Gastrocnemius medialis (tissue), 4 donors: ENCODE measurements around the gene PRSS38.

Source experiments
- CTCF ChIP-seq, 5 experiments: fragments of 450-650 bp in 3 of 5; fragments of 200-600 bp in 2 of 5; sonication (generic) in 2 of 5; IDR thresholded peaks in 4 of 5; conservative IDR thresholded peaks in 1 of 5; 1 replicate in 4 of 5; 2 replicates in 1 of 5; pipeline ENCODE4 v1.5.1; 2016 to 2019; ENCODE audit warnings: antibody characterized with exemption in 5 of 5, mild to moderate bottlenecking in 3 of 5, moderate library complexity in 3 of 5
- POLR2A ChIP-seq, 2 donors: fragments of 450-650 bp; IDR thresholded peaks; one replicate each; pipeline ENCODE4 v1.6.1; 2017; ENCODE audit warnings: antibody characterized with exemption in 2 of 2, mild to moderate bottlenecking in 2 of 2, moderate library complexity in 2 of 2

GRCh38 chr1:227798078-227798802 is 17.2 kb upstream of the PRSS38 start:
- TF ChIP-seq CTCF (IDR thresholded peaks at IDR 0.05 in 4 of 5, conservative IDR thresholded peaks at IDR 0.05 in 1 of 5) = no peak
- TF ChIP-seq POLR2A (IDR thresholded peaks at IDR 0.05) = no peak
